ENCODE measurements around the gene BNC2.
"Not testable (repeated sequence)": the region's sequence is repeated elsewhere in the genome, so short reads cannot be mapped to it uniquely, and the experiment has no call there.

Gene BNC2, protein sequence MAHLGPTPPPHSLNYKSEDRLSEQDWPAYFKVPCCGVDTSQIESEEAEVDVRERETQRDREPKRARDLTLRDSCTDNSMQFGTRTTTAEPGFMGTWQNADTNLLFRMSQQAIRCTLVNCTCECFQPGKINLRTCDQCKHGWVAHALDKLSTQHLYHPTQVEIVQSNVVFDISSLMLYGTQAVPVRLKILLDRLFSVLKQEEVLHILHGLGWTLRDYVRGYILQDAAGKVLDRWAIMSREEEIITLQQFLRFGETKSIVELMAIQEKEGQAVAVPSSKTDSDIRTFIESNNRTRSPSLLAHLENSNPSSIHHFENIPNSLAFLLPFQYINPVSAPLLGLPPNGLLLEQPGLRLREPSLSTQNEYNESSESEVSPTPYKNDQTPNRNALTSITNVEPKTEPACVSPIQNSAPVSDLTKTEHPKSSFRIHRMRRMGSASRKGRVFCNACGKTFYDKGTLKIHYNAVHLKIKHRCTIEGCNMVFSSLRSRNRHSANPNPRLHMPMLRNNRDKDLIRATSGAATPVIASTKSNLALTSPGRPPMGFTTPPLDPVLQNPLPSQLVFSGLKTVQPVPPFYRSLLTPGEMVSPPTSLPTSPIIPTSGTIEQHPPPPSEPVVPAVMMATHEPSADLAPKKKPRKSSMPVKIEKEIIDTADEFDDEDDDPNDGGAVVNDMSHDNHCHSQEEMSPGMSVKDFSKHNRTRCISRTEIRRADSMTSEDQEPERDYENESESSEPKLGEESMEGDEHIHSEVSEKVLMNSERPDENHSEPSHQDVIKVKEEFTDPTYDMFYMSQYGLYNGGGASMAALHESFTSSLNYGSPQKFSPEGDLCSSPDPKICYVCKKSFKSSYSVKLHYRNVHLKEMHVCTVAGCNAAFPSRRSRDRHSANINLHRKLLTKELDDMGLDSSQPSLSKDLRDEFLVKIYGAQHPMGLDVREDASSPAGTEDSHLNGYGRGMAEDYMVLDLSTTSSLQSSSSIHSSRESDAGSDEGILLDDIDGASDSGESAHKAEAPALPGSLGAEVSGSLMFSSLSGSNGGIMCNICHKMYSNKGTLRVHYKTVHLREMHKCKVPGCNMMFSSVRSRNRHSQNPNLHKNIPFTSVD

DNA sequence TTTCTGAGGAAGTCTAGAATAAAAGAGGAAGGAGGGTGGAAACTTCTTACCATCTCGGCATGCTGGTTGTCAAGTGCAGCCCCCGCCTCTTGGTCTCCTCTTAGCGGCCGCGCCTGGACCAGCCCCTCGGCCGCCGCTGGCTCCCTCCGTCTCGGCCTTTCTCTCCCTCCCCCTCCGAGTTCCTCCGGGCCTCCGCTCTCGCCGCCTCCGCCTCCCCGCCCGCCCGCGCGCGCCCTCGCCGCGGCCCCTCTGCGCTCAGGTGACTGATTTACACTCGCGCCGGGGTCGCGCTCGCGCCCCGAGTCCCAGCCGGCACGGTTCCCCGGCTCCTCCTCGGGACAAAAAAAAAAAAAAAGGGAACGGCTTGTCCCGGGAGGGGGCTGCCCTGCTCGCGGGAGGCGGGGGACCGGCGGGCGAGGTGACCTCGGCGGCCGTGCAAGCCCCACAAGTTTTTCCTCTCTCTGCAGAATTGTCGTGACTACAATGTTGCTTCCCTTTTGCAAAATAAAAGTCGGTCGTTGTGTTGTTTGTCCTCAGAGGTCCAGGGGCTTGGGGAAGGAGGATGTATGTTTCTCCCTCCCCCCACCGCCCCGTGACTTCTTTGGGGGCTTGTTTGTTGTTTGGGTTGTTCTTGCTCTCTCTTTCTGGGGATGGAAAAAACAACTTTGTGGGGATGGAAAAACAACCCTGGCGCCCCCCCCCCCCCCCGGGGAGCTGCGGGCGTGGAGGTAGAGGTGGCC, at the start of gene BNC2:
Gene BNC2 (minus strand): TSS at position 75 of the 740 bp plus-strand sequence. CDS start 22 bp downstream, at position 53.
- DNase-seq: peak in 1 of 2 donors; percentile 13

DNA sequence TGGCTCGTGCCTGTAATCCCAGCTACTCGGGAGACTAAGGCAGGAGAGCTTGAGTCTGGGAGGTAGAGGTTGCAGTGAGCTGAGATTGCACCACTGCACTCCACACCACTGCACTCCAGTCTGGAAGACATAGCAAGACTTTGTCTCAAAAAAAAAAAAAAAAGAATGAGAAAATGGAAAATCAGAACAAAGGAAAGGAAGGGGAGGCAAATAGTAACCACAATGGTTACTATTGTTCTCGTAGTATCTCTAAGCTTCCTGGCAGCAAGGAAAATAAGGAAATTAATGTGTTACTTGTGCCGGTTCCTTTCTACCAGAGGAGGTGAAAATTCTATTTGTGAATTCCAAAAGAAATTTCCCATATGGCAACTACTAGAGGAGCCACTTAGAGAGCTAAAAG, 48.5 kb upstream of the BNC2 start:
- DNase-seq: no peak

DNA sequence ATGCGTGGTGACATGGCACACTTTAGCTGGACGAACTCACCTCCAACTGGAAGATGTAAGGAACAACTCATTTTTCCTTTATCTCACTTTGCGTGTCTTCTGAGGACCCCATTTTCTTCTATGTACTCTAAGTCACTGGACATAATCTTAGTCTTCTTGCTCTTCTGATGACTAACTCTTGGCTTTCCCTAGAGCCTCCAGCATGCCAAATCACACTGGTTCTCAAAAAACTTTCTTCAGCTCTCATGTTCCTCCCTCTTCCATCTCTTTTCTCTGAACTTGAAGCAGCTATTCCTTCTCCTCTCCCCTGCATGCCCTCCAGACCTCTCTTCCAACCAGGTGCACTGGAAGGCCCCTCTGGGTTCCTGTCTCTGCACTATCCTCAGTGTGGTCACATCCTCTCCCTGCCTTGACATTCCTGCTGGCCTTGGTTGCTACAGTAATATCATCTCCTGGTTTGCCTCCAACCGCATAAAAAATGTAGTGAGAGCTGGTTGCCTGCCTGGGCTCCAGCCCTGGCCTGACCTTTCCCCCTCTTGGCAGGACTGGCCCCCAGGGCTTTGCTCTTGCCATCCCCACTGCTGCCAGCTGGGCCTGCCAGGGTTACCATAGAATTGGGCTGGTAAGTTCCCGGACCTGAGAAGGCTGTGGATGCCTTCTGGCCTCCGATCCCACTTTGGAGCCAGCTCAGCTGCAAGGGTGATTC, 44.8 kb upstream of the BNC2 start:
- no peak for DNase-seq

DNA sequence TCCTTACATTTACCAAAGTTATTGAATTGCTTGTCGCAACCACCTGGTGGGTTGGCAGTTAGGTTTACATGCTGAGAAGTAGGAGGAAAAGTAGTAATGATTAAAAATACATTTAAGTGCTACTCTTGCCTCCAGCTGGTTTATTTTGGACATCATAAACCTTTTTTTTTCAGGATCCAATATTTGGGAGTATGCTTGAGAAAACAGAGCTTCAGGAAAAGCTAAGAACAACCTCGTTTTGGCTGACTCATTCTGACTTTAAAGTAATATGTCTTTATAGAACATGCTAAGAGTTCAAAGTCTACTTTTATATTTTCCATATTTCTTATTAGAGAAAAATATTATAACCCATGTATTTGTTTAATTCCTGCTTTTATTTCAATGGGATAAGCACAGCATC, 41.7 kb upstream of the BNC2 start:
- DNase-seq: no peak

DNA sequence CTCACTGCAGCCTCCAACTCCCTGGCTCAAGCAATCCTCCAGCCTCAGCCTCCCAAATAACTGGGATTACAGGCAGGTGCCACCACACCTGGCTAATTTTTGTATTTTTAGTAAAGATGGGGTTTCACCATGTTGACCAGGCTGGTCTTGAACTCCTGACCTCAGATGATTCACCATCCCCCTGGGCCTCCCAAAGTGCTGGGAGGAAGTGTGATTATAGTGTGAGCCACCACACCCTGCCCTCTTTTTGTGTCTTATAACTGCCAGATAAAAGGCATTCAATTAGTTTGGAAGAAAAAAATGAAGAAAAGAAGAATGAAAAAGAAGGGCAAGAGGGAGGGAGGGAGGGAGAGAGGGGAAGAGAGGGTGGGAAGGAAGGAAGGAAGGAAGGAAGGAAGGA, 37.7 kb upstream of the BNC2 start:
- not testable (repeated sequence) for DNase-seq

DNA sequence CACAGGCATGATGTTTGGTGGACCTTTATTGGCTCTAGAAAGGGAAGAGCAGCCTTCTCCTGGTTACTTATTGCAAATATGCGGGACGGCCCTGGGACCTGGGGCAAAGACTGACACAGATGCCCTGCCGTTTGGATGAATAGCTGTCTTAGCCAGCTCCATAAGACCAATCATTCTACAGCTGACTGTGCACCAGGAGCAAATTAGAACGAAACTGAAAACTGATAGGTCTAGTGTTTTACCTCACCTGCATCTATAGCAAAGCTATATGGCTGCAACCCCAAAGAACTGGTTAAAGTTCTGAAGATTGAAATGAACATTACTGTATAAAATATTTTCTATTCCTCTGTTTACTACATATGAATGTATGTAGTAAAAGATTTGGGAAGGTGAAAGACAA, 34.2 kb upstream of the BNC2 start:
- no peak for DNase-seq

DNA sequence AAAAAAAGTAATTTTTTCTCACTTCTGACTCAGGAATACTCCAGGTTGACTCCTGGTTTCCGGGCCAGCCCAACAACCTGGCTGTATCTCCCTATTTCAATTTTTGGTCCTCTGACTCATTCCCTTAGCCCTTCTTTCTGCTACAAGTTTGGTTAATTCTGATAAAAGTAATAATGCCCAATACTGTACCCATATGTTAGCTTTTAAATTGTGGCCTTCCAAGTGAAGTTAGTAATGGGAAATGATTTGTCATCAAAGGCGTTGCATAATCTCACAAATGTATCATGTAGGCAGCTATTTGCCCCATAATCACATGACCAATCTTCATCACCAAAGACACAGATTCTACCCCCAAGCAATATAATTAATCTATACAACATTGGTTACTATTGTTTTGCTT, 31.1 kb upstream of the BNC2 start:
- no peak for DNase-seq

DNA sequence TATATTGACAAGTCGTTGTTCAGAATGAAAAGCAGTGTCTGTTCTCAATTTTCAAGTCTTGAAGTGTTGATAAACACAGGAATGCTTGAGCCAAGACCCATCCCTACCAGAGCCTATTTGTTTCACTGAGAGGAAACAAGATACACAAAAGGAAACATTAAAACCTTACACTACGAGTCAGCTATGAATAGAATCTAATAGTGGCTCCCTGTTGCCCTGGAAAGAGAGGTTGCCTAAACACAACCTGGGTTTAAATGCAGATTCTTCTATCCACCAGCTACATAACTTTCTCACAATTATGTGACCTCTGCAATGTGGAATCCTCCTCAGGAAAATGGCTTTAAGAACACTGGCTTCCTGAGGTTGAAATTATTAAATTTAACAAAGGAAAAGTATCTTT, 29.1 kb upstream of the BNC2 start:
- no peak for DNase-seq

DNA sequence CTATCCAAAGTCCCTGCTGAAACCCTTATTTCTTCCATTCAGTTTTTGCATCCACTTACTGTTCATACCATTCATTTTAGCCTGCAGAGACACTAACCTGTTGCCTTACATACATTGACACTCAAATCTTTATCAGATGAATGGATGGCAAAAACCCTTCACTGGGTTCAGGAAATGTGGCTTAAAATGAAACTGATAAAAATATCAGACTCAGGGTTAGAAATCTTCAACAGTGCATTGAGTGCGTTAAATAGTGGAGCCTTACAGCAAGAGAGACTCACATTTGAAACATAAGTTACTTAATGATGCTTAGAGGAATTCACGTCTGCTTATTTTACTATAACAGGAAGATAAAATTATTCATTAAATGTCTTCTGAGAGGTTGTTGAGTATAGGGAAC, 28.0 kb upstream of the BNC2 start:
- DNase-seq: no peak

DNA sequence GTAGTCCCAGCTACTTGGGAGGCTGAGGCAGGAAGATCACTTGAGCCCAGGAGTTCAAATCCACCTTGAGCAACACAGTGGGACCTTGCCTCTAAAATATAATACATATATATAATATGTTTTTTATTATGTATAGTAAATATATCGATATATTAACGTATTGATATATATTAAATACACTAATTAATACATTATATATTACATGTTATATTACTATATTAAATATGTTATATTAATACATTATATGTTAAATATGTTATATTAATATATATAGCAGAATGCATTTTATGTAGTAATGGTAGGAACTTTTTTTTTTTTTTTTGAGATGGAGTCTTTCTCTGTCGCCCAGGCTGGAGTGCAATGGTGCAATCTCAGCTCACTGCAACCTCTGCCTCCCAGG, 18.1 kb upstream of the BNC2 start:
- DNase-seq: no peak

DNA sequence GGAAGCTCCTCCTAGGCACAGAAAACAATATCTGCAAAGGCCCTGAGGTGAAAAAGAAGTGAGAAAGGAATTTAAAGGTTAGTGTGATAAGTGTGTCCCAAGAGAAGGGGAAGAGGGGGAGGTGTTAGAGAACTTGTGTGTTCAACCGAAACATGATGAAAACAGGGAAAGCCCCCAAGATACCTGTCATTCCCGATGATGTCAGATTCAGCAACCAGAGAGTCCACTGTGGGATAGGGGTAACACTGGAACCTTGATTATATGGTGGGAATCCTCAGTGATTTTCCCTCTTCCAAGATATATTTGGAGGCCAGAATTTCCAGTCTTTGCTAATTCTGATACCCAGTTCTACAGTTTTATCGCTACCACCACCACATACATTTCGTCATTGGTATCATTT, 15.5 kb upstream of the BNC2 start:
- peak; percentile 13 to 33 for DNase-seq

DNA sequence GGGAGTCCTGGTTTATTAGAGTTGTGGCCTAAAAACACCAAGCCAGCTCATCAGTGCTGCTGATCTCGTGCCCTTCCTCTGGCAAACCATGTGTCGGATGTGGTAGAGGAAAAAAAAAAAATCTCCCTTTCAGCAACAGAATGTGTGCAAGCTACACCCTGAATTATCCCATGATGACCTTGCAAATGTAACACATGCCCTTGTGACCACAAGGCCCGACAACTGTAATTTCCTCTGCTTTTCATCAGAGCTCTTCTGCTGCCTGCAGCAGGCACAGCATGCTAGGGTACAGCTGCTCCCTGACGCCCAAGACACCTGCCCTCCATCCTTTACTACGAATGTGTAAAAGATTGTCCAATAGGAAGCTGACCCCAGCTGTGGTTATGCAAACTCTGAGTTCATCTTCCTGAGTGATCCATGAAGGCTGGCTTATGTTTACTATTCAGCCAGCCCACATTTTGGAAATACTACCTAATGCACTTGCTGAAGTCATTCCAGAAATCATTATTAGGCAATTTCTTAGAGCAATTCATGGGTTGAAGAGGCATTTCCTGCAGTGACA, 14.6 kb upstream of the BNC2 start:
- peak; percentile 56 to 80 for DNase-seq

DNA sequence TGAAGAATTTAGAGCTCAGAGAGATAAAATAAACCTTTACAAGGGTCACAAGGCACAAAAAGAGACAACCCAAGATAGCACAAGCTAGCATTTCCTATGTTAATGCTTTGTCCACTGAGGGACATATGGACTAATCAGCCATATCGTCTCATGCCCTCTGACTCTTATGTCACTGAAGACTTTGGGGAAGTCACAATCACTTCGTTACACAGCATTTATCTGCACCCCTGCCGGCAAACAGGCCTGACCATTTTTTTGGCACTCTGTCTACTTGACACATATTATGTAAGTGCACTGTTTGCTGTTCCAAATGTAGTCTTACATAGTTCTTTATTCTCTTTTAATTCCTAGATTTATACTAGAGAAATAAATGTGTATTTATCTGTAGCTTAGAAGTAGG, 13.9 kb upstream of the BNC2 start:
- DNase-seq: peak; percentile 37 to 46

DNA sequence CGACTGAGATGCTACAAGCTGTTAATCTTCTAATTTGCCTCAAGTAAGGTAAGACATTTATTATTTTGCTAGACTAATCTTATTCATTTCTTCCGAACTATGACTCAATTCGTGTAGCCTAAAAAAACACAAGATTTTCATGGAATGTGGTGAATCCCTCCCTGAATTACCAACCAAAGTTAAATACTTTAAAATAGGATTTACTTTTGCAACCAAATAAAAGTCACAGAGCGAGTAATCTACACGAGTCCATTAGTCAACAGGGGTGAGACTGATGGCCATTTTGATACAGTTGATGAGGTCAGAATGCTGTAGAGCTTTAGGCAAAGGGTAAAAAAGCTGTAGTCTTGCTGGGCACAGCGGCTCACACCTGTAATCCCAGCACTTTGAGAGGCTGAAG, 13.1 kb upstream of the BNC2 start:
- no peak for DNase-seq

DNA sequence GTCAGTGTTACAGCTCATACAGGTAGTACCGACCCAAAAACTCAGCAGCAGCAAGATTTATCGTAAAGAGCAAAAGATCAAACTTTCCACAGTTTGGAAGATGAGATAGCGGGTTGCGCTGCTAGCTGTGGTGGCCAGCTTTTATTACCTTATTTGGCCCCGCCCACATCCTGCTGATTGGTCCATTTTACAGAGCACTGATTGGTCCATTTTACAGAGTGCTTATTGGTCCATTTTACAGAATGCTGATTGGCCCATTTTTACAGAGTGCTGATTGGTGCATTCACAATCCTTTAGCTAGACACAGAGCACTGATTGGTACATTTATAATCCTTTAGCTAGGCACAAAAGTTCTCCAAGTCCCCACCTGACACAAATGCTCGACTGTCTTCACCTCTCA, 12.0 kb upstream of the BNC2 start:
- DNase-seq: not testable (repeated sequence)

DNA sequence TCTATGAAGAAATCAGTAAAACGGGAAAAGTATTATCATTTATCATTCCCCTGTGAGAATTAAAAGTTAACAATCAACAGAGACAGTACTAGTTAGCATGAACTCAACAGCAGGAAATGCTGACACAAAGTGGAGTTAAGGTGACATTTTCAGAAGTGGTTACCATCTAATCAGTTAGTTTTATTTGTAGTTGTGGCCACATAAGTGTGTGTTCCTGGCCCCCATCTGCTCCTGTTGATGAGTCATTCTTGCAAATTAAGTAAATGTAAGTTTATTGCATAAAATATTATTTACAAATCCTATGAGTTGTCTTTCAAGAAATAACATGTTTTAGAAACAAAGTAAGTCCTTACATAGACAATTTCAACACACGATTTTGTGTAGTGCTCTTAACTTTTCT, 8.9 kb upstream of the BNC2 start:
- no peak for DNase-seq

DNA sequence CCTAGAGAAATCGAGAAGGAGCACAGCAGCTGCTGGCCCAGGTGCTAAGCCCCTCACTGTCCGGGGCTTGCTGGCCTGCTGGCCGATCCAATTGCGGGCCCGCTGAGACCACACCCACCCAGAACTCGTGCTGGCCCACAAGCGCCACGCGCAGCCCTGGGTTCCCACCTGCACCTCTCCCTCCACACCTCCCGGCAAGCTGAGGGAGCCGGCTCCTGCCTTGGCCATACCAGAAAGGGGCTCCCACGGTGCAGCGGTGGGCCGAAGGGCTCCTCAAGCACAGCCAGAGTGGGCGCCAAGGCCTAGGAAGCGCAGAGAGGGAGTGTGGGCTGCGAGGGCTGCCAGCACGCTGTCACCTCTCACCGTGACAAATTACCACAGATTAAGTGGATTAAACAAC, 6.8 kb upstream of the BNC2 start:
- DNase-seq: no peak

DNA sequence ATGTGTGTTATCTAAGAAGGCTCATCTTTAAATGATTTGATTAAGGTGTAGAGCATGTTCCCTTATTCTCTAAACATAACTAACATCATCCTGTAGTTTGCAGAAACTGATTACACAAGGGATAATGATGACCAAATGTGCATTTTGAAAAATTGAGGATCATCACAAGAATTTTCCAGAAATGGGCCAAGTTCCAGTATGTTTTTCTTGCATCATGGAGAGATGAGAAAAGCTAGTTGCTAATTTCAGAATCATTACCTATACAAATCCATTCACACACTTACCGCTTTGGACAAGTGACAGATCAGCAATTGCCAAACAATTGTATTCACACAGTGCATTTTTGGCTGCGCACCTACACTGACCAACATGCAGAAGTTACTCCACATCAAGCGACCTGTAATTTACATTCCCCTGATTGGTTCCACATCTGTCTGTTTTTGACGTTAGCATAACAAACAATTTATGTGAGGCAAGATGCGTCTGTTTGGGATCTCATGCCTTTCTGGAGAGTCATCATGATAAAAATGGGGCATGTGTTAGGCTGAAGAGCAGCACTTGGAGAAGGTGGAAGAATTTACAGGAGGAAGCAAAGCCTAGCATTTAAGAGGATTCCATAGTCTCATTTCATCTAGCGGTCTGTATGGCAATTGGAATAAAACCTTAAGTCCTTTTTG, 2.8 kb upstream of the BNC2 start:
- no peak for DNase-seq

DNA sequence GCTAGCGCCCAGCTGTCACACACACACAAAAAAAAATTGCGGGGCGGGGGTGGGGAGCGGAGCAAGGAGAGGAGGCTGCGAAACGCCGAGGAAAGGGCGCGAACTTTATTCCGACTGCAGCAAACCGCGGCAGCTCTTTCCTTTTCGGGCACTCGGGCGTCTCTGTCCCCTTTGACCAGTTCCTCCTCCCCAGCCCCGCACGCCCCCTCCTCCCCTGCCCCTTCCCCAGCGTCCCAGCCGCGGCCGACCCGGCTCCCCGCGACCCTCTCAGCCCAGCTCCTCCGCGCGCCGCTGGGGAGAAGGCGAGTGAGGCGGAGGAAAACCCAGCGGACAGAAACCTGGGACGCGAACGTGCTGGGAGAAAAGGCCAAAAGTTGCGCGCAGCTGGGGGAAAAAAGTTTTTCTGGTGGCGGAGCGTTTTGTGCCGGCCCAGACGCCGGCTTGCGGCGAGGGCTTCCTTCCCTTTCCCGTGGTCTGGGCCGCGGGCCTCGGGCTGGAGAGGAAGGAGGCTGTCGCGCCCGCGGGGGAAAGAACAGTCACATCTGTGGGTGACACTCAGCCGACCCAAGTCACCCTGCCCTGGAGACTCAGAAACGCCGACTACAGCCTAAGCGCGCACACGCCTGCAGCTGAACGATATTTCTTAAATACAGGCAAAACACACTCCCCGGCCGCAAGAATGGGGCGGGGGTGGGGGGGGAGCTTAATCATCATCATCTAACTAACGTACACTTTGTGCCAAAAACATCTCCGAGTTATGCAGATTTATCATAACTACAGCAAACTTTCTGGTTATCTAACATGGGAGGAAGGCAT, 1.1 kb upstream of the BNC2 start:
- DNase-seq: peak; percentile 44 to 65

DNA sequence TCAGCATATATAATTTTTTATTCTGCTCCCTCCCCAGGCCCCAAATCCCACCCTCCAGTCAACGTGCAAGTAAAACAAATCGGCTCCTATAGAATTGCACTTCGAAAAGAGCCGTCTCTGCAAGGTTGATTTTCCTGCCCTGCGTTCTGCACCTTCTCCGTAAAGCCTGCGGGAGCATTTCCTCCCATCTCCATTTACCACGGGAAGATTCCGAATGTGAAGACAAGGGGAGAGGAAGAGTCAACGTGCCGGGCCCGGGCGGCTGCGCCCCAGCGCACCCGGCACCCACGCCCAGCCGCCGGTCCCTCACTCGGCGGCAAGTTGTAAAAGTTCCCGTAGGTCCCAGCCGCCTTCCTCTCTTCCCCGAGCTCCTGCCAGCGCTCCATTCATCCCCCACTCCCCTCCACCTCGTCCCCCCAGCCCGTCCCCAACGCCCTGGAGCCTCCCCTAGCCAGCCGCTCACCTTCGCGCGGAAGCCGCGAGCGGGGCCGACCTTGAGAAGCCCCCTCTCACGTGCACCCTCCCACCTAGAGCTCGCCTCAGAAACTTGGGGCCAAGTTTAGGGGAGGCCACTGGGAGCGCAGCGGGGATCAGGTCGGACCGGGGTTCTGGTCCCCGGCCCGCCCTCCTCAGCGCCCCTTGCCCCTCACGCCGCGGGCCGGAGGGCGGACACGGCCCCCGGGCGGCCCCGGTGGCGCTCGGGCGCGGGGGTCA, 431 bp downstream of the BNC2 start:
- no peak for DNase-seq
